ENCODE data around the gene SDSL.

GRCh38 chr12:113400362-113400761 lies 21.8 kb upstream of the SDSL start:
- TF ChIP-seq CTCF (conservative IDR thresholded peaks at IDR 0.05; ENCODE audit: low read length) (no peak), EZH2phosphoT487 (IDR thresholded peaks at IDR 0.05; ENCODE audit: borderline replicate concordance, low read depth, low read length) (no peak)
